Measurements from ENCODE around the gene METRN.

METRN gene

GRCh38 chr16:705431-706188 lies 9.3 kb upstream of the METRN start, which contains the start of gene FBXL16:
FBXL16 (minus strand) TSS chr16:705801; CDS start chr16:697405, 8,396 bp downstream.
- H3K4me3 ChIP-seq (ENCODE audit: low read depth, low read length) = no peak within 1 kb of the TSS
- no peak for DNase-seq (ENCODE audit: low read depth)
- TF ChIP-seq CTCF (IDR thresholded peaks at IDR 0.05; ENCODE audit: low read depth, low read length, missing control alignments) = no peak
- in situ Hi-C loops (cut with HindIII; ENCODE audit: low sequenced_read_pairs) = no loop called here

- no peak for DNase-seq (ENCODE audit: low read depth)
- no peak overlapping the region for H3K4me3 ChIP-seq (ENCODE audit: low read depth, low read length)
- in situ Hi-C loops (cut with HindIII; ENCODE audit: low sequenced_read_pairs) = no loop called here
- no peak for TF ChIP-seq CTCF (IDR thresholded peaks at IDR 0.05; ENCODE audit: low read depth, low read length, missing control alignments)
Measured at GRCh38 chr16:706189-707061, 8.5 kb upstream of the METRN start.

- H3K4me3 ChIP-seq (ENCODE audit: low read depth, low read length) = no peak overlapping the region
- no peak for DNase-seq (ENCODE audit: low read depth)
- in situ Hi-C loops (cut with HindIII; ENCODE audit: low sequenced_read_pairs) = no loop called here
- TF ChIP-seq CTCF (IDR thresholded peaks at IDR 0.05; ENCODE audit: low read depth, low read length, missing control alignments) = no peak
Measured at GRCh38 chr16:707062-707538, 7.8 kb upstream of the METRN start.

- no peak for TF ChIP-seq CTCF (IDR thresholded peaks at IDR 0.05; ENCODE audit: low read depth, low read length, missing control alignments)
- in situ Hi-C loops (cut with HindIII; ENCODE audit: low sequenced_read_pairs) = no loop called here
- DNase-seq (ENCODE audit: low read depth) = no peak
- no peak overlapping the region for H3K4me3 ChIP-seq (ENCODE audit: low read depth, low read length)
Measured at GRCh38 chr16:708019-708418, 6.9 kb upstream of the METRN start.

- no peak for TF ChIP-seq CTCF (IDR thresholded peaks at IDR 0.05; ENCODE audit: low read depth, low read length, missing control alignments)
- in situ Hi-C loops (cut with HindIII; ENCODE audit: low sequenced_read_pairs) = no loop called here
- H3K4me3 ChIP-seq (ENCODE audit: low read depth, low read length) = no peak overlapping the region
- no peak for DNase-seq (ENCODE audit: low read depth)
Measured at GRCh38 chr16:708959-709358, 6.0 kb upstream of the METRN start.
